ENCODE data around the gene PTPRN2.

- no peak for TF ChIP-seq CTCF (IDR thresholded peaks at IDR 0.05)
- TF ChIP-seq POLR2A (IDR thresholded peaks at IDR 0.05) = no peak
- no peak for TF ChIP-seq EP300 (IDR thresholded peaks at IDR 0.05)
Observed at GRCh38 chr7:158369290-158369689, 218.3 kb downstream of the PTPRN2 start.
